GM23338 (cell line): Measurements from ENCODE around the gene ATP8A1.

Experiments
- CREB1 ChIP-seq: fragments of 250-450 bp; sonication (Bioruptor Pico); IDR thresholded peaks from 2 replicates; pipeline ENCODE4 v1.5.0; 2020; ENCODE audit warnings: low read depth, mild to moderate bottlenecking, moderate library complexity
- CTCF ChIP-seq, 2 experiments: fragments of 200-600 bp in 1 of 2; sonication (generic) in 1 of 2; conservative IDR thresholded peaks; 2 replicates each; pipeline versions ENCODE4 v1.5.1 to v1.6.1; 2016 to 2017; ENCODE audit warnings: antibody characterized with exemption in 2 of 2, low read depth in 2 of 2, mild to moderate bottlenecking in 2 of 2, moderate library complexity in 1 of 2
- ETS1 ChIP-seq: IDR thresholded peaks from 2 replicates; pipeline ENCODE4 v1.6.1; 2016; ENCODE audit warnings: antibody characterized with exemption
- EZH2 ChIP-seq: fragments of 200-600 bp; sonication (generic); IDR thresholded peaks from one replicate; pipeline ENCODE4 v1.8.0; 2017; ENCODE audit warnings: antibody characterized with exemption, mild to moderate bottlenecking, low read depth; ENCODE audit not compliant: unreplicated experiment
- EZH2phosphoT487 ChIP-seq: fragments of 200-600 bp; sonication (generic); IDR thresholded peaks from one replicate; pipeline ENCODE4 v1.8.1; 2018; ENCODE audit warnings: antibody characterized with exemption; ENCODE audit not compliant: unreplicated experiment
- JUNB ChIP-seq: IDR thresholded peaks from one replicate; pipeline ENCODE4 v1.6.1; 2016; ENCODE audit warnings: antibody characterized with exemption; ENCODE audit not compliant: unreplicated experiment
- NANOG ChIP-seq: IDR thresholded peaks from 2 replicates; pipeline ENCODE4 v1.6.1; 2016; ENCODE audit warnings: antibody characterized with exemption, borderline replicate concordance
- POLR2AphosphoS5 ChIP-seq: IDR thresholded peaks from 2 replicates; pipeline ENCODE4 v1.6.1; 2016; ENCODE audit warnings: antibody characterized with exemption, low read depth
- REST ChIP-seq: IDR thresholded peaks from one replicate; pipeline ENCODE4 v1.6.1; 2018; ENCODE audit warnings: antibody characterized with exemption; ENCODE audit not compliant: unreplicated experiment
- STAT1 ChIP-seq: IDR thresholded peaks from one replicate; pipeline ENCODE4 v1.6.1; 2016; ENCODE audit warnings: antibody characterized with exemption; ENCODE audit not compliant: unreplicated experiment
- ZNF114 ChIP-seq: fragments of 250-450 bp; sonication (Bioruptor Pico); IDR thresholded peaks from 2 replicates; pipeline ENCODE4 v1.5.0; 2020; ENCODE audit warnings: mild to moderate bottlenecking, moderate library complexity
- ZNF331 ChIP-seq: fragments of 250-450 bp; sonication (Bioruptor Pico); IDR thresholded peaks from 2 replicates; pipeline ENCODE4 v1.5.0; 2020; ENCODE audit warnings: low read depth, mild to moderate bottlenecking, moderate library complexity

GRCh38 chr4:42362591-42362990, 294.3 kb downstream of the ATP8A1 start:
- TF ChIP-seq EZH2phosphoT487 (no peak), CTCF (conservative IDR thresholded peaks at IDR 0.05; ENCODE audit: low read depth in 2 of 2) (no peak), POLR2AphosphoS5 (no peak), JUNB (no peak), EZH2 (no peak), CREB1 (CRISPR knock-in tag) (no peak), NANOG (no peak), REST (no peak), ETS1 (no peak), ZNF114 (no peak), ZNF331 (CRISPR knock-in tag) (no peak), STAT1 (no peak)
